Transverse colon (tissue), 4 donors: Measurements from ENCODE around the gene DENND1C. TPM values are rescaled to one million over a fixed set of nuclear protein-coding genes. Genes with fewer than 3 reads are reported as not detected.
"Not testable (repeated sequence)": the region's sequence is repeated elsewhere in the genome, so short reads cannot be mapped to it uniquely, and the experiment has no call there.

Source experiments
- DNase-seq: peaks from one replicate; pipeline ENCODE4 v3.0.0-alpha.2; 2019
- H3K27ac ChIP-seq, 4 donors: fragments of 200-600 bp; sonication (generic); 2 replicates each; pipeline ENCODE4 v1.5.1; 2016 to 2018; ENCODE audit warnings: inconsistent platforms in 4 of 4
- H3K27me3 ChIP-seq: fragments of 200-600 bp; sonication (generic); 2 replicates; pipeline ENCODE4 v1.5.1; 2017; ENCODE audit warnings: inconsistent platforms
- H3K36me3 ChIP-seq, 4 donors: fragments of 200-600 bp; sonication (generic); 2 replicates each; pipeline ENCODE4 v1.5.1; 2017 to 2019; ENCODE audit warnings: inconsistent platforms in 4 of 4
- H3K4me1 ChIP-seq, 4 donors: fragments of 200-600 bp; sonication (generic); 2 replicates each; pipeline ENCODE4 v1.5.1; 2017 to 2020; ENCODE audit warnings: inconsistent platforms in 4 of 4
- H3K4me3 ChIP-seq, 4 donors: fragments of 200-600 bp; sonication (generic); 1 replicate in 1 of 4; 2 replicates in 3 of 4; pipeline versions ENCODE4 v1.5.1 to v1.6.1; 2017 to 2019; ENCODE audit warnings: inconsistent platforms in 4 of 4
- H3K9me3 ChIP-seq, 2 donors: fragments of 200-600 bp; sonication (generic); 2 replicates each; pipeline ENCODE4 v1.5.1; 2017 to 2019; ENCODE audit warnings: inconsistent platforms in 2 of 2
- CTCF ChIP-seq, 5 experiments: fragments of 200-600 bp in 3 of 5; fragments of 450-650 bp in 2 of 5; sonication (generic) in 3 of 5; IDR thresholded peaks; 1 replicate in 2 of 5; 2 replicates in 3 of 5; pipeline ENCODE4 v1.5.1; 2016 to 2017; ENCODE audit warnings: antibody characterized with exemption in 5 of 5, inconsistent platforms in 3 of 5, mild to moderate bottlenecking in 2 of 5, moderate library complexity in 1 of 5
- EP300 ChIP-seq: sonication (generic); formaldehyde crosslinking; IDR thresholded peaks from one replicate; pipeline ENCODE4 v1.6.1; 2017; ENCODE audit warnings: antibody characterized with exemption, low read depth
- POLR2A ChIP-seq: fragments of 450-650 bp; IDR thresholded peaks from one replicate; pipeline ENCODE4 v1.6.1; 2016; ENCODE audit warnings: antibody characterized with exemption, mild to moderate bottlenecking, moderate library complexity
- POLR2AphosphoS5 ChIP-seq, 3 donors: sonication (generic); formaldehyde crosslinking; IDR thresholded peaks; one replicate each; pipeline ENCODE4 v1.6.1; 2016; ENCODE audit warnings: antibody characterized with exemption in 3 of 3
- WGBS, 2 donors: methylation state at CpG; one replicate each; pipeline ENCODE4 v1.1.5; 2018; ENCODE audit warnings: low coverage in 1 of 2; 5-methylcytosine and 5-hydroxymethylcytosine counted together
- in situ Hi-C, 4 donors: fragments of 200-750 bp; cut with MboI; loops; one replicate each; pipeline versions ENCODE4 v1.15.0 to v1.15.1; 2017; ENCODE audit warnings: low sequenced_read_pairs in 3 of 4, low pct_ligation_motif_present in 1 of 4, low pct_unique_long_range_greater_than_20kb in 1 of 4
- intact Hi-C: fragments of 100-400 bp; cut with DNase I; formaldehyde crosslinking; loops from one replicate; pipeline ENCODE4 v1.15.1; 2023; ENCODE audit warnings: low total_unique reads
- total RNA-seq, 4 donors: library from RNA; depleted of rRNA; stranded (reverse); fragments of >200 nt; gene quantifications; one replicate each; pipeline ENCODE4 v1.1.0, GENCODE V29; 2016

The DENND1C gene
- total RNA-seq, 4 donors from 2014 or later: 0.40 to 7.5 (median 5.0) TPM

GRCh38 chr19:6510618-6511017 is 29.0 kb upstream of the DENND1C start:
- DNase-seq: no peak
- in situ Hi-C loops: loop anchor here (10.0 to 25.0 kb wide), 5 partner anchors 114 to 354 kb away; no protein-coding TSS in a partner anchor
- H3K36me3 ChIP-seq: no peaks in the 10 kb centered on the region
- 87% methylated on average over 7 of the region's 7 CpGs; no CpG with 5 or more reads in 1 of the 2 donors for WGBS, 2 donors
- no peaks in the 10 kb centered on the region for H3K4me1 ChIP-seq
- no peaks in the 10 kb centered on the region for H3K9me3 ChIP-seq
- no peak overlapping the region for H3K27ac ChIP-seq
- TF ChIP-seq EP300 (no peak), POLR2AphosphoS5 (IDR thresholded peaks at IDR 0.05) (no peak), CTCF (IDR thresholded peaks at IDR 0.05) (no peak), POLR2A (no peak)
- no peaks in the 10 kb centered on the region for H3K27me3 ChIP-seq
- intact Hi-C loops: loop anchor here (10.0 kb wide), 1 partner anchor 354 kb away; no protein-coding TSS in a partner anchor
- H3K4me3 ChIP-seq: no peak overlapping the region

GRCh38 chr19:6509118-6509971 is 27.8 kb upstream of the DENND1C start:
- no peak overlapping the region for H3K4me3 ChIP-seq
- TF ChIP-seq EP300: no peak
- TF ChIP-seq POLR2A: no peak
- TF ChIP-seq CTCF (IDR thresholded peaks at IDR 0.05): no peak
- no peak for TF ChIP-seq POLR2AphosphoS5 (IDR thresholded peaks at IDR 0.05)
- in situ Hi-C loops: loop anchor here in 2 of 4 donors (25.0 kb wide), 2 partner anchors 128 to 353 kb away; no protein-coding TSS in a partner anchor
- no peak for DNase-seq
- no peaks in the 10 kb centered on the region for H3K9me3 ChIP-seq
- 70 to 84% methylated on average over 12 to 19 of the region's 20 CpGs for WGBS, 2 donors
- no peaks in the 10 kb centered on the region for H3K36me3 ChIP-seq
- peaks cover 3% of the 10 kb centered on the region for H3K27me3 ChIP-seq
- H3K4me1 ChIP-seq: no peaks in the 10 kb centered on the region
- intact Hi-C loops: no loop called here
- peak overlapping the region in 1 of 4 donors; percentile 3 for H3K27ac ChIP-seq

DNA sequence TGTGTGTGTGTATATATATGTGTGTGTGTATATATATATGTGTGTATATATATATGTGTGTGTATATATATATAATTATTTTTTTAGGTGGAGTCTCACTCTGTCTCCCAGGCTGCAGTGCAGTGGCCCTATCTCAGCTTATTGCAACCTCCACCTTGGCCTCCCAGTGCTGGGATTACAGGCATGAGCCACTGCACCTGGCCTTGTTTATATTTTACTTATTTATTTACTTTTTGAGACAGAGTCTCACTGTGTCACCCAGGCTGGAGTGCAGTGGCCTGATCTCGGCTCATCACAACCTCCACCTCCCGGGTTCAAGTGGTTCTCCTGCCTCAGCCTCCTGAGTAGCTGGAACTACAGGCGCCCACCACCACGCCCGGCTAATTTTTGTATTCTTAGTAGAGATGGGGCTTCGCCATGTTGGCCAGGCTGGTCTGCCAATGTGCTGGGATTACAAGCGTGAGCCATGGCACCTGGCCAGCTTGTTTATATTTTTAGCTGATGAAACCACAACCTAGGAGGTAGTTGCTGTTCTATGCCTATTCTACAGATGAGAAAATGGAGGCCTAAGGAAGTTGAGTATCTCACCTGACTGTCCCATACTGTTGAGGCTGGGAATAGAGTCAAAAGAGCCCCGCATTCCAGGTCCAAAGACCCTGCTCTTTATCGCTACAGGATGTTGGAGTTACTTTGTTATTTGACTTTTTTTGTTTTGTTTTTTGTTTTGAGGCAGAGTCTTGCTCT is 26.6 kb upstream of the DENND1C start:
- H3K27ac ChIP-seq, intact Hi-C loops, DNase-seq, H3K4me1 ChIP-seq, H3K4me3 ChIP-seq, H3K27me3 ChIP-seq, H3K9me3 ChIP-seq, H3K36me3 ChIP-seq: not testable (repeated sequence)
- 80 to 82% methylated on average over 5 to 9 of the region's 9 CpGs for WGBS, 2 donors
- in situ Hi-C loops: loop anchor here in 2 of 4 donors (25.0 kb wide), 2 partner anchors 129 to 354 kb away; no protein-coding TSS in a partner anchor

- no peaks in the 10 kb centered on the region for H3K9me3 ChIP-seq
- H3K4me3 ChIP-seq: no peak overlapping the region
- H3K36me3 ChIP-seq: no peaks in the 10 kb centered on the region
- H3K27me3 ChIP-seq: peaks cover 45% of the 10 kb centered on the region
- DNase-seq: no peak
- TF ChIP-seq POLR2A: no peak
- TF ChIP-seq EP300: no peak
- no peak for TF ChIP-seq POLR2AphosphoS5 (IDR thresholded peaks at IDR 0.05)
- TF ChIP-seq CTCF (IDR thresholded peaks at IDR 0.05): no peak
- 78% methylated on average over 9 of the region's 9 CpGs; no CpG with 5 or more reads in 1 of the 2 donors for WGBS, 2 donors
- in situ Hi-C loops: loop anchor here in 2 of 4 donors (25.0 kb wide), 2 partner anchors 134 to 359 kb away; no protein-coding TSS in a partner anchor
- intact Hi-C loops: no loop called here
- no peak overlapping the region for H3K27ac ChIP-seq
- H3K4me1 ChIP-seq: peaks cover 0 to 11% (median 10%) of the 10 kb centered on the region in 4 donors
Observed at GRCh38 chr19:6503407-6504201, 22.0 kb upstream of the DENND1C start.
